WTC11 (cell line): ENCODE measurements around the gene SIK2. TPM values are rescaled to one million over a fixed set of nuclear protein-coding genes. Genes with fewer than 3 reads are reported as not detected.

Experiments used
- ATAC-seq: fragments of 200-7000 bp; cut with Tn5 transposase; 2 replicates; pipeline ENCODE4 v1.10.0; 2021; ENCODE audit warnings: mild to moderate bottlenecking, moderate library complexity
- CTCF ChIA-PET: fragments of 300-600 bp; sonication (Branson Sonifier 250); formaldehyde crosslinking; loops from one replicate; lab custom pipeline; 2021; ENCODE audit warnings: antibody characterized with exemption; lab: Charles Lee
- POLR2A ChIA-PET: fragments of 350-600 bp; sonication (Branson Sonifier 250); formaldehyde crosslinking; loops from one replicate; lab custom pipeline; 2021; ENCODE audit warnings: antibody characterized with exemption; lab: Charles Lee
- DNase-seq: peaks from one replicate; pipeline ENCODE4 v3.0.0; 2021; ENCODE audit warnings: low spot score
- H3K27ac Mint-ChIP-seq: 2 replicates; pipeline ENCODE4 v1.8.0; 2021; ENCODE audit warnings: mixed read lengths
- H3K27me3 Mint-ChIP-seq: 2 replicates; pipeline ENCODE4 v1.8.0; 2021; ENCODE audit warnings: low read depth, mild to moderate bottlenecking, moderate library complexity, mixed read lengths
- H3K36me3 Mint-ChIP-seq: 2 replicates; pipeline ENCODE4 v1.8.0; 2021; ENCODE audit warnings: mixed read lengths
- H3K4me1 Mint-ChIP-seq: 2 replicates; pipeline ENCODE4 v1.8.0; 2022; ENCODE audit warnings: mixed read lengths
- H3K4me3 Mint-ChIP-seq: 2 replicates; pipeline ENCODE4 v1.8.0; 2021; ENCODE audit warnings: mild to moderate bottlenecking, moderate library complexity, mixed read lengths
- H3K9me3 Mint-ChIP-seq: 2 replicates; pipeline ENCODE4 v1.8.0; 2021; ENCODE audit warnings: mixed read lengths
- CREM ChIP-seq: sonication (generic); formaldehyde crosslinking; IDR thresholded peaks from 2 replicates; pipeline ENCODE4 v1.8.1; 2022; ENCODE audit warnings: mild to moderate bottlenecking, missing genetic modification reagents, moderate library complexity
- ELF4 ChIP-seq: sonication (generic); formaldehyde crosslinking; IDR thresholded peaks from 2 replicates; pipeline ENCODE4 v1.8.1; 2022; ENCODE audit warnings: low read depth, mild to moderate bottlenecking, moderate library complexity, missing genetic modification reagents
- HMGA2 ChIP-seq: fragments of 250-450 bp; sonication (Bioruptor Pico); IDR thresholded peaks from 2 replicates; pipeline ENCODE4 v1.4.0; 2021; ENCODE audit warnings: mild to moderate bottlenecking, moderate library complexity
- MXD4 ChIP-seq: fragments of 250-450 bp; sonication (Bioruptor Pico); IDR thresholded peaks from 2 replicates; pipeline ENCODE4 v1.8.0; 2021; ENCODE audit warnings: mild to moderate bottlenecking, moderate library complexity, borderline replicate concordance
- NFATC4 ChIP-seq: fragments of 250-450 bp; sonication (Bioruptor Pico); IDR thresholded peaks from 2 replicates; pipeline ENCODE4 v1.9.0; 2021; ENCODE audit warnings: mild to moderate bottlenecking
- NR1H2 ChIP-seq: sonication (generic); formaldehyde crosslinking; IDR thresholded peaks from 2 replicates; pipeline ENCODE4 v1.9.0; 2021; ENCODE audit warnings: mild to moderate bottlenecking, moderate library complexity, missing genetic modification reagents
- TEAD4 ChIP-seq: sonication (generic); formaldehyde crosslinking; IDR thresholded peaks from 2 replicates; pipeline ENCODE4 v1.8.0; 2022; ENCODE audit warnings: mild to moderate bottlenecking, missing genetic modification reagents
- total RNA-seq: library from RNA; stranded (reverse); gene quantifications from 3 replicates; pipeline ENCODE4 v1.2.3, GENCODE V29; 2021
- TF ChIP-seq, protein P1 (sequence below): fragments of 200-600 bp; IDR thresholded peaks from 2 replicates; pipeline ENCODE4 v1.8.0; 2022; ENCODE audit warnings: antibody characterized with exemption
- TF ChIP-seq, protein P2 (sequence below): fragments of 250-450 bp; sonication (Bioruptor Pico); conservative IDR thresholded peaks from 2 replicates; pipeline ENCODE4 v1.9.0; 2021; ENCODE audit warnings: mild to moderate bottlenecking
- TF ChIP-seq, protein P3 (sequence below): sonication (generic); formaldehyde crosslinking; IDR thresholded peaks from 2 replicates; pipeline ENCODE4 v1.8.0; 2022; ENCODE audit warnings: mild to moderate bottlenecking, missing genetic modification reagents
- TF ChIP-seq, protein P4 (sequence below): sonication (generic); formaldehyde crosslinking; IDR thresholded peaks from 2 replicates; pipeline ENCODE4 v1.8.1; 2022; ENCODE audit warnings: low read depth, missing genetic modification reagents, borderline replicate concordance
- TF ChIP-seq, protein P5 (sequence below): fragments of 250-450 bp; sonication (Bioruptor Pico); IDR thresholded peaks from 2 replicates; pipeline ENCODE4 v1.9.0; 2021; ENCODE audit warnings: mild to moderate bottlenecking, borderline replicate concordance
- TF ChIP-seq, protein P6 (sequence below): sonication (generic); formaldehyde crosslinking; IDR thresholded peaks from 2 replicates; pipeline ENCODE4 v1.8.0; 2022; ENCODE audit warnings: missing genetic modification reagents

The SIK2 gene
- total RNA-seq, 1 experiment from 2014 or later, result 7.2 TPM

DNA sequence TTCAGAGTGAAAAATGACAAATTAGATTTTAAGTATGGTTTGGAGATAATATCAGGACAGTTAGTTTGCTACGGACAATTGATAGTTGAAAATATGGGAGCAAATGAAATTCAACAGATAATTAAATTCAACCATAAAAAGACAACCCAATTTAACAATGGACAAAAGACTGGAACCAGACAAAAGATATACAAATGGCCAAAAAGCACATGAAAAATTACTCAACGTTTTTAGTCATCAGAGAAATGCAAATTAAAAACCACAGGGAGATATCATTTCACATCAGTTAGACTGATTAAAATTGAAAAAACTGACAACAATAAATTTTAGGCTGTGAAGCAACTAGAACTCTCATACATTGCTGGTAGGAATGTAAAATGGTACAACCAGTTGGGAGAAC lies 27.2 kb downstream of the SIK2 start (continued):
- TF ChIP-seq, protein P1, sequence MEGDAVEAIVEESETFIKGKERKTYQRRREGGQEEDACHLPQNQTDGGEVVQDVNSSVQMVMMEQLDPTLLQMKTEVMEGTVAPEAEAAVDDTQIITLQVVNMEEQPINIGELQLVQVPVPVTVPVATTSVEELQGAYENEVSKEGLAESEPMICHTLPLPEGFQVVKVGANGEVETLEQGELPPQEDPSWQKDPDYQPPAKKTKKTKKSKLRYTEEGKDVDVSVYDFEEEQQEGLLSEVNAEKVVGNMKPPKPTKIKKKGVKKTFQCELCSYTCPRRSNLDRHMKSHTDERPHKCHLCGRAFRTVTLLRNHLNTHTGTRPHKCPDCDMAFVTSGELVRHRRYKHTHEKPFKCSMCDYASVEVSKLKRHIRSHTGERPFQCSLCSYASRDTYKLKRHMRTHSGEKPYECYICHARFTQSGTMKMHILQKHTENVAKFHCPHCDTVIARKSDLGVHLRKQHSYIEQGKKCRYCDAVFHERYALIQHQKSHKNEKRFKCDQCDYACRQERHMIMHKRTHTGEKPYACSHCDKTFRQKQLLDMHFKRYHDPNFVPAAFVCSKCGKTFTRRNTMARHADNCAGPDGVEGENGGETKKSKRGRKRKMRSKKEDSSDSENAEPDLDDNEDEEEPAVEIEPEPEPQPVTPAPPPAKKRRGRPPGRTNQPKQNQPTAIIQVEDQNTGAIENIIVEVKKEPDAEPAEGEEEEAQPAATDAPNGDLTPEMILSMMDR, result no peak
- TF ChIP-seq, protein P2, sequence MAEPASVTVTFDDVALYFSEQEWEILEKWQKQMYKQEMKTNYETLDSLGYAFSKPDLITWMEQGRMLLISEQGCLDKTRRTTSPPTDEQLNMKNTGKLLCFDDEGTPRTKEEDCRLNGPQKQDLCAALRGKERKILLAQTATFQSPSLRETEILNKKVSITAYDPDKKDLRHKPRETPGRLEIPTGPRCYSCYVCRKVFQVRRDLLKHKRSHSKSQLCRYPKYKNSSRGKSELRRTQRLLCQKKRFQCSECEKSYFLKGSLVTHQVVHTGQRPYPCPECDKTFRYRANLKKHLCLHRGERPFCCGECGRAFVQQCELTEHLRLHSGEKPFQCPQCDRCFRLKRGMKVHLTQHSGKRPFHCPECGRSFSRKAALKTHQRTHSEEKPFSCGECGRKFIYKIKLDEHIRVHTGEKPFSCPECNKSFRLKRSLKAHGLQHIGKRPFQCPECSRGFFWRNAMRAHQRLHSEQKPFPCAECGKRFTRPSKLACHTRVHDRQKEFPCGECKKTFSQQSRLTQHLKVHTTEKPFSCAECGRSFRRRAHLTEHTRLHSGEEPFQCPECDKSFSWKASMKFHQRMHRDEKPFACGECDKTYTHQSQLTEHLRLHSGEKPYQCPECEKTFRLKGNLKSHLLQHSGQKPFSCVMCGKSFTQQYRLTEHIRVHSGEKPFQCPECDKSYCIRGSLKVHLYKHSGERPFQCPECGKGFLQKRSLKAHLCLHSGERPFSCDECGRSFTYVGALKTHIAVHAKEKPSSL (CRISPR knock-in tag), result no peak
- TF ChIP-seq, protein P3, sequence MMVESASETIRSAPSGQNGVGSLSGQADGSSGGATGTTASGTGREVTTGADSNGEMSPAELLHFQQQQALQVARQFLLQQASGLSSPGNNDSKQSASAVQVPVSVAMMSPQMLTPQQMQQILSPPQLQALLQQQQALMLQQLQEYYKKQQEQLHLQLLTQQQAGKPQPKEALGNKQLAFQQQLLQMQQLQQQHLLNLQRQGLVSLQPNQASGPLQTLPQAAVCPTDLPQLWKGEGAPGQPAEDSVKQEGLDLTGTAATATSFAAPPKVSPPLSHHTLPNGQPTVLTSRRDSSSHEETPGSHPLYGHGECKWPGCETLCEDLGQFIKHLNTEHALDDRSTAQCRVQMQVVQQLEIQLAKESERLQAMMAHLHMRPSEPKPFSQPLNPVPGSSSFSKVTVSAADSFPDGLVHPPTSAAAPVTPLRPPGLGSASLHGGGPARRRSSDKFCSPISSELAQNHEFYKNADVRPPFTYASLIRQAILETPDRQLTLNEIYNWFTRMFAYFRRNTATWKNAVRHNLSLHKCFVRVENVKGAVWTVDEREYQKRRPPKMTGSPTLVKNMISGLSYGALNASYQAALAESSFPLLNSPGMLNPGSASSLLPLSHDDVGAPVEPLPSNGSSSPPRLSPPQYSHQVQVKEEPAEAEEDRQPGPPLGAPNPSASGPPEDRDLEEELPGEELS (CRISPR knock-in tag), result no peak
- no peak for TF ChIP-seq CREM (CRISPR knock-in tag)
- no peak for TF ChIP-seq ELF4 (CRISPR knock-in tag)

DNA sequence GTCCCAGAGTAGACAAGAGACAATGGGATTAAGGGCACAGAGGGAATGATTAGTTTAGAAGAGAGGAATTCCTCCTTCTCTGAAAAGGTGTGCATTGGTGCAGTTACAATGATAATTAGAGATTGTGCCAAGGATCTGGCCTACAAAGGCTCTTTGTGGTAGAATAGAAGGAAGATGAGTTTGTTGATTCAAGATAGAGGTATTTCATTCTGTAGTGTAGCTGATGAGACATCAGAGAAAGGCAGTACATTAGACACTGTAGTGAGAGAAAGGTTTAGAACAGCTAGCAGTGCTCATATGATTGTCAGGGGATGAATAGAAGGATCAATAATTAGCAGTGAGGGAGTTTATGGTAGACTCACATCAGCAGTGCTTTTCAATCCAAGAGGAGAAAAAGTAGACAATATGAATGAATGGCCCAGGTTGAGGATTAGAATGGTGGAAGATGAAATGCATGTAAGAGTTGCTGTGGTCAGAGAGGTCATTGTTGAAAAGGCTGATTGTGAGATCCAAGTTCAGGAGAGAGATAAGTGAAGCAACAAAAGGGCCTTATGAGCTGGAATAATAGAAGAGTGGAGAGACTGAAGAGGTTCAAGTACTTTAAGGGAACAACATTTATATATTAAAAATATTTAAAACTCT lies 28.9 kb downstream of the SIK2 start:
- Mint-ChIP-seq H3K4me1 (peaks cover 13% of the 10 kb centered on the region), H3K4me3 (no peak overlapping the region), H3K36me3 (no peaks in the 10 kb centered on the region)
- DNase-seq, result no peak
- TF ChIP-seq, protein P4, sequence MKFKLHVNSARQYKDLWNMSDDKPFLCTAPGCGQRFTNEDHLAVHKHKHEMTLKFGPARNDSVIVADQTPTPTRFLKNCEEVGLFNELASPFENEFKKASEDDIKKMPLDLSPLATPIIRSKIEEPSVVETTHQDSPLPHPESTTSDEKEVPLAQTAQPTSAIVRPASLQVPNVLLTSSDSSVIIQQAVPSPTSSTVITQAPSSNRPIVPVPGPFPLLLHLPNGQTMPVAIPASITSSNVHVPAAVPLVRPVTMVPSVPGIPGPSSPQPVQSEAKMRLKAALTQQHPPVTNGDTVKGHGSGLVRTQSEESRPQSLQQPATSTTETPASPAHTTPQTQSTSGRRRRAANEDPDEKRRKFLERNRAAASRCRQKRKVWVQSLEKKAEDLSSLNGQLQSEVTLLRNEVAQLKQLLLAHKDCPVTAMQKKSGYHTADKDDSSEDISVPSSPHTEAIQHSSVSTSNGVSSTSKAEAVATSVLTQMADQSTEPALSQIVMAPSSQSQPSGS (CRISPR knock-in tag), result no peak
- no peak for TF ChIP-seq NFATC4 (CRISPR knock-in tag)
- no peak for TF ChIP-seq HMGA2 (CRISPR knock-in tag)
- no peak for TF ChIP-seq TEAD4 (CRISPR knock-in tag)
- TF ChIP-seq, protein P5, sequence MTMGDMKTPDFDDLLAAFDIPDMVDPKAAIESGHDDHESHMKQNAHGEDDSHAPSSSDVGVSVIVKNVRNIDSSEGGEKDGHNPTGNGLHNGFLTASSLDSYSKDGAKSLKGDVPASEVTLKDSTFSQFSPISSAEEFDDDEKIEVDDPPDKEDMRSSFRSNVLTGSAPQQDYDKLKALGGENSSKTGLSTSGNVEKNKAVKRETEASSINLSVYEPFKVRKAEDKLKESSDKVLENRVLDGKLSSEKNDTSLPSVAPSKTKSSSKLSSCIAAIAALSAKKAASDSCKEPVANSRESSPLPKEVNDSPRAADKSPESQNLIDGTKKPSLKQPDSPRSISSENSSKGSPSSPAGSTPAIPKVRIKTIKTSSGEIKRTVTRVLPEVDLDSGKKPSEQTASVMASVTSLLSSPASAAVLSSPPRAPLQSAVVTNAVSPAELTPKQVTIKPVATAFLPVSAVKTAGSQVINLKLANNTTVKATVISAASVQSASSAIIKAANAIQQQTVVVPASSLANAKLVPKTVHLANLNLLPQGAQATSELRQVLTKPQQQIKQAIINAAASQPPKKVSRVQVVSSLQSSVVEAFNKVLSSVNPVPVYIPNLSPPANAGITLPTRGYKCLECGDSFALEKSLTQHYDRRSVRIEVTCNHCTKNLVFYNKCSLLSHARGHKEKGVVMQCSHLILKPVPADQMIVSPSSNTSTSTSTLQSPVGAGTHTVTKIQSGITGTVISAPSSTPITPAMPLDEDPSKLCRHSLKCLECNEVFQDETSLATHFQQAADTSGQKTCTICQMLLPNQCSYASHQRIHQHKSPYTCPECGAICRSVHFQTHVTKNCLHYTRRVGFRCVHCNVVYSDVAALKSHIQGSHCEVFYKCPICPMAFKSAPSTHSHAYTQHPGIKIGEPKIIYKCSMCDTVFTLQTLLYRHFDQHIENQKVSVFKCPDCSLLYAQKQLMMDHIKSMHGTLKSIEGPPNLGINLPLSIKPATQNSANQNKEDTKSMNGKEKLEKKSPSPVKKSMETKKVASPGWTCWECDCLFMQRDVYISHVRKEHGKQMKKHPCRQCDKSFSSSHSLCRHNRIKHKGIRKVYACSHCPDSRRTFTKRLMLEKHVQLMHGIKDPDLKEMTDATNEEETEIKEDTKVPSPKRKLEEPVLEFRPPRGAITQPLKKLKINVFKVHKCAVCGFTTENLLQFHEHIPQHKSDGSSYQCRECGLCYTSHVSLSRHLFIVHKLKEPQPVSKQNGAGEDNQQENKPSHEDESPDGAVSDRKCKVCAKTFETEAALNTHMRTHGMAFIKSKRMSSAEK (CRISPR knock-in tag), result no peak
- TF ChIP-seq, all 79 proteins: peak for 0
- POLR2A ChIA-PET, result no interaction called here
- no peaks in the 10 kb centered on the region for H3K9me3 Mint-ChIP-seq
- no peak for ATAC-seq
- no peak overlapping the region for H3K27ac Mint-ChIP-seq
- CTCF ChIA-PET, result no interaction called here
- no peaks in the 10 kb centered on the region for H3K27me3 Mint-ChIP-seq

DNA sequence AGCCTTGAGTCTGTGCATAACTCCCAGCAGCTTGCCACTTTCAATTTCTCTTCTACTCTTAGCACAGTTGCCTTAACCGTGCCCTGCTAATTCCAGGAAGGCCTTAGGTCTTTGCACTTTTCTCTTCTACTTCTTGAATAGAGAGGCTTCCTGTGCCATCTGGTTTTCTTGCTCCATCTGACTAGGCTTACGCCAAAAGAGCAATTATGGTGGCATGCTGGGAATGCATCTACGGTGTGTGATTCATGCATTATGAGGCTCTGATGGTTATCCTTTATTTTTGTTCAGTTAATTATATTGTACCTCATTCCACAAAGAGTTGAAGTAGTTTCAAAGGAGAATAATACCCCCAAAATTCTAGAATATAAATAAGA lies 29.4 kb downstream of the SIK2 start:
- DNase-seq (no peak), ATAC-seq (no peak)
- no peaks in the 10 kb centered on the region for H3K27me3 Mint-ChIP-seq
- TF ChIP-seq MXD4 (CRISPR knock-in tag) (no peak), NR1H2 (CRISPR knock-in tag) (no peak), CREM (CRISPR knock-in tag) (no peak)
- TF ChIP-seq, protein P6, sequence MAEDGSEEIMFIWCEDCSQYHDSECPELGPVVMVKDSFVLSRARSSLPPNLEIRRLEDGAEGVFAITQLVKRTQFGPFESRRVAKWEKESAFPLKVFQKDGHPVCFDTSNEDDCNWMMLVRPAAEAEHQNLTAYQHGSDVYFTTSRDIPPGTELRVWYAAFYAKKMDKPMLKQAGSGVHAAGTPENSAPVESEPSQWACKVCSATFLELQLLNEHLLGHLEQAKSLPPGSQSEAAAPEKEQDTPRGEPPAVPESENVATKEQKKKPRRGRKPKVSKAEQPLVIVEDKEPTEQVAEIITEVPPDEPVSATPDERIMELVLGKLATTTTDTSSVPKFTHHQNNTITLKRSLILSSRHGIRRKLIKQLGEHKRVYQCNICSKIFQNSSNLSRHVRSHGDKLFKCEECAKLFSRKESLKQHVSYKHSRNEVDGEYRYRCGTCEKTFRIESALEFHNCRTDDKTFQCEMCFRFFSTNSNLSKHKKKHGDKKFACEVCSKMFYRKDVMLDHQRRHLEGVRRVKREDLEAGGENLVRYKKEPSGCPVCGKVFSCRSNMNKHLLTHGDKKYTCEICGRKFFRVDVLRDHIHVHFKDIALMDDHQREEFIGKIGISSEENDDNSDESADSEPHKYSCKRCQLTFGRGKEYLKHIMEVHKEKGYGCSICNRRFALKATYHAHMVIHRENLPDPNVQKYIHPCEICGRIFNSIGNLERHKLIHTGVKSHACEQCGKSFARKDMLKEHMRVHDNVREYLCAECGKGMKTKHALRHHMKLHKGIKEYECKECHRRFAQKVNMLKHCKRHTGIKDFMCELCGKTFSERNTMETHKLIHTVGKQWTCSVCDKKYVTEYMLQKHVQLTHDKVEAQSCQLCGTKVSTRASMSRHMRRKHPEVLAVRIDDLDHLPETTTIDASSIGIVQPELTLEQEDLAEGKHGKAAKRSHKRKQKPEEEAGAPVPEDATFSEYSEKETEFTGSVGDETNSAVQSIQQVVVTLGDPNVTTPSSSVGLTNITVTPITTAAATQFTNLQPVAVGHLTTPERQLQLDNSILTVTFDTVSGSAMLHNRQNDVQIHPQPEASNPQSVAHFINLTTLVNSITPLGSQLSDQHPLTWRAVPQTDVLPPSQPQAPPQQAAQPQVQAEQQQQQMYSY (CRISPR knock-in tag), result no peak
- H3K9me3 Mint-ChIP-seq, result no peaks in the 10 kb centered on the region
- peaks cover 16% of the 10 kb centered on the region for H3K4me1 Mint-ChIP-seq
- H3K27ac Mint-ChIP-seq, result no peak overlapping the region
- H3K4me3 Mint-ChIP-seq, result no peak overlapping the region
- H3K36me3 Mint-ChIP-seq, result no peaks in the 10 kb centered on the region
- CTCF ChIA-PET, result no interaction called here
- POLR2A ChIA-PET, result no interaction called here
